ENCODE data around the gene LNX1. TPM values are rescaled to one million over a fixed set of nuclear protein-coding genes. Genes with fewer than 3 reads are reported as not detected.

The LNX1 gene
- total and polyA plus RNA-seq, 2 donors (not counting 1 experiment from before 2014, with no cell fraction given) = 0.48 to 1.3 TPM

DNA sequence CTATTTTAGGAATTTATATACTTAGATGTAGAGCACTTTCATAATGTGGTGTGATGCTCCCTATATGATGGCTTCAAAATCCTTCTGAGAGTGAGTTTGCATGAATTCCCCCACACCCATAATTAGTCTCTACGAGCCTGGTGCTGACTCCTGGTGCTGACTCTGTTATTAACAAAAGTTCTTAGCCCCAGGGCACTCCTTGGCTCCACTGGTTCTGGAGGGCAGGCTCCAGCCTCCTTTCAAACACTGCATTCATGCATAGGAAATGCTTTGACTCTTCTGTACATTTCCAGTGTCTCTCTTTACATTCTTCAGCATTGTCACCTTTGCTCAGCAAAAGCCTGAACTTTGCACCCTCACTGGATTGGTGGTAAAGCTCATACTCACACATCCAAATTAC, 64.0 kb downstream of the LNX1 start:
- Histone ChIP-seq H3K36me3 (ENCODE audit: control insufficient read depth, insufficient read depth, low read length) (no peaks in the 10 kb centered on the region), H3K9ac (ENCODE audit: insufficient read depth, low read length) (no peak overlapping the region), H2AFZ (ENCODE audit: low read length) (no peak overlapping the region), H4K20me1 (ENCODE audit: control insufficient read depth, extremely low read depth, insufficient read depth, low read length) (no peaks in the 10 kb centered on the region), H3K4me1 (ENCODE audit: control insufficient read depth, extremely low read depth, insufficient read depth, low read length) (no peaks in the 10 kb centered on the region), H3K4me3 (replicated peaks in 1 of 4; ENCODE audit: control extremely low read depth in 1 of 4, insufficient read depth in 1 of 4, low read depth in 3 of 4, low read length in 4 of 4) (no peak overlapping the region), H3K4me2 (ENCODE audit: extremely low read depth, insufficient read depth, low read length) (no peak overlapping the region), H3K27me3 (ENCODE audit: control insufficient read depth, insufficient read depth, low read length) (no peaks in the 10 kb centered on the region), H3K9me3 (ENCODE audit: control insufficient read depth, insufficient read depth, low read depth, low read length) (no peaks in the 10 kb centered on the region), H3K27ac (ENCODE audit: insufficient read depth, low read length) (no peak overlapping the region), H3K79me2 (ENCODE audit: control insufficient read depth, insufficient read depth, low read length) (no peaks in the 10 kb centered on the region)
- no peak for DNase-seq (ENCODE audit: low read depth in 2 of 2)
- TF ChIP-seq, protein P1, sequence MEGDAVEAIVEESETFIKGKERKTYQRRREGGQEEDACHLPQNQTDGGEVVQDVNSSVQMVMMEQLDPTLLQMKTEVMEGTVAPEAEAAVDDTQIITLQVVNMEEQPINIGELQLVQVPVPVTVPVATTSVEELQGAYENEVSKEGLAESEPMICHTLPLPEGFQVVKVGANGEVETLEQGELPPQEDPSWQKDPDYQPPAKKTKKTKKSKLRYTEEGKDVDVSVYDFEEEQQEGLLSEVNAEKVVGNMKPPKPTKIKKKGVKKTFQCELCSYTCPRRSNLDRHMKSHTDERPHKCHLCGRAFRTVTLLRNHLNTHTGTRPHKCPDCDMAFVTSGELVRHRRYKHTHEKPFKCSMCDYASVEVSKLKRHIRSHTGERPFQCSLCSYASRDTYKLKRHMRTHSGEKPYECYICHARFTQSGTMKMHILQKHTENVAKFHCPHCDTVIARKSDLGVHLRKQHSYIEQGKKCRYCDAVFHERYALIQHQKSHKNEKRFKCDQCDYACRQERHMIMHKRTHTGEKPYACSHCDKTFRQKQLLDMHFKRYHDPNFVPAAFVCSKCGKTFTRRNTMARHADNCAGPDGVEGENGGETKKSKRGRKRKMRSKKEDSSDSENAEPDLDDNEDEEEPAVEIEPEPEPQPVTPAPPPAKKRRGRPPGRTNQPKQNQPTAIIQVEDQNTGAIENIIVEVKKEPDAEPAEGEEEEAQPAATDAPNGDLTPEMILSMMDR (conservative IDR thresholded peaks at IDR 0.05 in 1 of 2, IDR thresholded peaks at IDR 0.05 in 1 of 2; ENCODE audit: low read depth in 1 of 2, low read length in 2 of 2) = no peak
- no peak for TF ChIP-seq EZH2 (IDR thresholded peaks at IDR 0.05; ENCODE audit: low read length, missing control alignments)

DNA sequence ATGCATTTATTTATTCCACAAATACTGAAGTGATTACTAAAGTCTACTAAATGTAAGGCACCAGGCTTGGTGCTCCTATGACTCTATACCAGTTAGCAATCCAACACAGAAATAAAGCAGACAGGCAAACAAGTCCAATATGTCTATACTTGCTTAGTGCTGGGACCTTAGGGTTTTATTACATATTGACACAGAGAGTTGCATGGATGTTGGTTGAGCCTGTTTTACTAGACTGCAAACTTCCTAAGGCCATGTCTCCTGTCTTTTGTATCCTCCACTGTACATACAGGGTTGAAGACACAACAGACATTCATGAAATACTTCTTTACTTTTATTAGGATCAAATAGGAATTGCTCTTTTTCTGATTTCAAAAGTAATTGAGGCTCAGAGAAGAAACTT, 69.0 kb downstream of the LNX1 start:
- Histone ChIP-seq H3K36me3 (ENCODE audit: control insufficient read depth, insufficient read depth, low read length) (no peaks in the 10 kb centered on the region), H3K27ac (ENCODE audit: insufficient read depth, low read length) (no peak overlapping the region), H3K9ac (ENCODE audit: insufficient read depth, low read length) (no peak overlapping the region), H3K27me3 (ENCODE audit: control insufficient read depth, insufficient read depth, low read length) (no peaks in the 10 kb centered on the region), H3K9me3 (ENCODE audit: control insufficient read depth, insufficient read depth, low read depth, low read length) (no peaks in the 10 kb centered on the region), H3K4me3 (replicated peaks in 1 of 4; ENCODE audit: control extremely low read depth in 1 of 4, insufficient read depth in 1 of 4, low read depth in 3 of 4, low read length in 4 of 4) (no peak overlapping the region), H3K4me1 (ENCODE audit: control insufficient read depth, extremely low read depth, insufficient read depth, low read length) (no peaks in the 10 kb centered on the region), H3K79me2 (ENCODE audit: control insufficient read depth, insufficient read depth, low read length) (no peaks in the 10 kb centered on the region), H4K20me1 (ENCODE audit: control insufficient read depth, extremely low read depth, insufficient read depth, low read length) (no peaks in the 10 kb centered on the region), H2AFZ (ENCODE audit: low read length) (no peak overlapping the region), H3K4me2 (ENCODE audit: extremely low read depth, insufficient read depth, low read length) (no peak overlapping the region)
- TF ChIP-seq, protein P1 (conservative IDR thresholded peaks at IDR 0.05 in 1 of 2, IDR thresholded peaks at IDR 0.05 in 1 of 2; ENCODE audit: low read depth in 1 of 2, low read length in 2 of 2) = no peak
- TF ChIP-seq EZH2 (IDR thresholded peaks at IDR 0.05; ENCODE audit: low read length, missing control alignments) = no peak
- DNase-seq (ENCODE audit: low read depth in 2 of 2) = no peak

DNA sequence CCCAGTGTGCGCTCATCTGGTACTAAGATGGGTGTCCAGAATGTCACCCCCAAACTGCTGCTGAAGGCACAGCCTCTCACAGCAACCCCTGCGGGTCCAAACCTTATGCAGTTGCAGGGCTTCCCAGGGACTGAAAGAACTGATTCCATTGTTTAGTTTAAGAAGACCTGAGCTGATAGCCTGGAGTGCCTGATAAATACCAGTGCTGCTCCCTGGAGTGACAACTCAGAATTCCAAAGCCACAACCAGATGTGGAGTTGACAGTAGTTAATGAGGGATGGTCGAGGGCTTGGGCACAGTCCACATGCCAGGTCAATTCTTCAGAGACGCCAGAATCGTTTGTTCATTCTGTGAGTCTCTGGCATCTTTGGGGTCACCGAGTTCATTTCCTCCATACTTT, 71.2 kb downstream of the LNX1 start:
- no peak overlapping the region for H3K27ac ChIP-seq (ENCODE audit: insufficient read depth, low read length)
- H3K4me3 ChIP-seq (replicated peaks in 1 of 4; ENCODE audit: control extremely low read depth in 1 of 4, insufficient read depth in 1 of 4, low read depth in 3 of 4, low read length in 4 of 4) = no peak overlapping the region
- H4K20me1 ChIP-seq (ENCODE audit: control insufficient read depth, extremely low read depth, insufficient read depth, low read length) = no peaks in the 10 kb centered on the region
- H3K9me3 ChIP-seq (ENCODE audit: control insufficient read depth, insufficient read depth, low read depth, low read length) = no peaks in the 10 kb centered on the region
- no peak for DNase-seq (ENCODE audit: low read depth in 2 of 2)
- no peaks in the 10 kb centered on the region for H3K79me2 ChIP-seq (ENCODE audit: control insufficient read depth, insufficient read depth, low read length)
- TF ChIP-seq EZH2 (IDR thresholded peaks at IDR 0.05; ENCODE audit: low read length, missing control alignments) = no peak
- TF ChIP-seq, protein P1 (conservative IDR thresholded peaks at IDR 0.05 in 1 of 2, IDR thresholded peaks at IDR 0.05 in 1 of 2; ENCODE audit: low read depth in 1 of 2, low read length in 2 of 2) = no peak
- H3K36me3 ChIP-seq (ENCODE audit: control insufficient read depth, insufficient read depth, low read length) = no peaks in the 10 kb centered on the region
- H2AFZ ChIP-seq (ENCODE audit: low read length) = no peak overlapping the region
- no peak overlapping the region for H3K4me2 ChIP-seq (ENCODE audit: extremely low read depth, insufficient read depth, low read length)
- no peaks in the 10 kb centered on the region for H3K4me1 ChIP-seq (ENCODE audit: control insufficient read depth, extremely low read depth, insufficient read depth, low read length)
- no peak overlapping the region for H3K9ac ChIP-seq (ENCODE audit: insufficient read depth, low read length)
- no peaks in the 10 kb centered on the region for H3K27me3 ChIP-seq (ENCODE audit: control insufficient read depth, insufficient read depth, low read length)

All from fibroblast of lung (primary cell).